NCI-H146 (cell line): ENCODE data around the gene TWIST1.

Source experiments
- DNase-seq: peaks from one replicate; lab custom pipeline; 2025; lab: John Stamatoyannopoulos, UW

The TWIST1 gene

DNA sequence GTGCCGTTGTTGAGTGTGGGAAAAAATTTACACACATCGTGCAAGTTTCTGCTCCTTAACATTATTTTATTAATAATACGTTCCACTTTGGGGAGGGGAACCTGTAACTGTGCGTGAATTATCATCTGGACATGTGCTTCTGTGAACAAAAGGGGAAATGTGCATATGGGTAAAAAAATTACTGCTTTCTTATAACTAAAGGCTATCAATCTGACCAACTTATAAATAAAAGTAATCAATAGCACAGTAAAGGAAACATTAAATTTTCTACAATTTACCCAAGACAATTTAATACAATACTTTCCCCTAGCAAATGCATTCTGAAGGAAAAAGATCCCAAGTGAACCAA, 4.5 kb downstream of the TWIST1 start:
- DNase-seq = no peak

DNA sequence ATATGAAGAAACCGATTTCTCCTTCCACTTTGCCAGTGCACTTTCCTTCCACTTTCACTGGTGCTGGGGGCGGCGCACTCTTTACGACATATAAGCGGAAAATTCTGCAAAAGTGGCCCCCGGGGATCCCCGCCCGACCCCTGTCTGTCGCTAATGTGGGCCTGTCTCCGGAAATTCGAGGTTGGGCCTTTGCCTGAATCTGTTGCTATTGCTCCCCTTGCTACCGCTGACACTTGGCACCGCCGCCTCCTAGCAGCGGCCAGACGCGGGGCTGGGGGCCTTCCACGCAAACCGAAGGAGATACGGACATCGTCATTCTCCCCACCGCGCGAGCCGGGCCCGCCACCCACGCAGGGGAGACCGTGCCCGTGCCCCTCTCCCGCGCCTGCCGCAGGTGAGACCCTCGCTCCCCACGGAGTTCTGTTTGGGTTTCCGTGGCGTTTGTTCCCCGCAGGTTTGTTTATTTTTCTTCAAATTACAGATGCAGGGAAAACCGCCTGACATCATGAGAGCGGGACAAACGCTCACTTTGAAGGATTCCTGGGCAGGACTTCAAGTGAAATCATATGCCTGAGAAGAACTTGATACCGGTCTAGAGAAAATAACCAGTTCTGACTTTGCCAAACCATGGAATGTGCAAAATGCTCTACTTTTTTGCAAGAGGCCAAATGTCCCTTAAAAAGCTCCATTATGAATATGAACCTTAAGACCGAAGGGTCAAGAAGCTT, 5.0 kb downstream of the TWIST1 start:
- DNase-seq = no peak

DNA sequence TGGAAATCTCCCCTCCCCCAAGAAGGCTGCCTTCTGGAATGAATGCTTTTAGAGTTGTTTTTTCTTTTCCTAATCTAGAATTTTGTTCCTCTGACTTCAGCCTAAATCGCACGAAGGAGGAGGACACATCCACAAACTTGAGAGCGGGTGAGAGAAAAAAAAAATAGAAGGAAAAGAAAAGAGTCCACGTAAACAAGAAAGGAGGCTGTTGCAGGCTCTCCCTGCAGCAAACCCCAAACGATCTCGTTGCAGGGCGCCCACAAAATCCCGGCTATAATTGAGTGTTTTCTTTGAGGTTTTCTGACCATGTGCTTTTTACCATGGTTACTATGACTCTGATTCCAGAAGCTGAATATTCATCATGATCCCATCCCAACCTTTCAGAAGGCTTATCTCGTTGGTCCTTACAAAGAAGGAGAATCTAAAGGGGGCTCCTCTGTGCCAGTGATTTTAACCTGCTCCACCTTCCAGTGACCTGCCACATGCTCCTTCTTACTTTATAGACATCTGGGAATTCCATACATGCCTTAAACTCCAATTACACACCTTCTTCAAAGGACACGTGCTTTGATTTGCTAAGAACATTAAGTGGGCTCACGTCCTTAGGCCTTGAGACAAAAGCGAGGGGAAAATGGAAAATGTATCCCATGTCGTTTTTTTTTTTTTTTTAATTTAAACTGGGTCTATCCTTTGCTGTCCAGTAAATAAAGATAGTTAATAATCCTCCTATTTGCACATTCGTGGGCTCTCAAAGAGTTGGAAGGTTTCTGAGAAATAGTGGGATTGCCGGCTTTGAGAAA, 5.8 kb downstream of the TWIST1 start:
- no peak for DNase-seq

DNA sequence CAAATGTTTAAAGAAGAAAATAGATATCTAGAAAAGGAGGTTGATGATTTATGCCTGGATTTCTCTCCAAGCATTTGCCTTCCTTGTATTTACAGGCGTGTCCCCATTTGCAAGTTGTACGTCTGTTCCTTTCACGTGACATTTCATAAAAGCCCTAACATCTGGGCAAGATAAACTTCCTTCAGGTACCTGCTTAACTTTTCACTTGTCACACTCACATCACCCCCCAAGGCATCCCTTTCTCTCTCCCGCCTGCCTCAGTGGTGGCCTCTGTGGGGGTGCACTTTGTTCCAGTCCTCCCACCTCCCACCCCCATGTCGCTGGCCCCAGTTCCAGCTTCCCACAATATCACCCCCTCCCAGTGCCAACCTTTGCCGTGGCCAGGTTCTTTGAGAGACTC, 6.7 kb downstream of the TWIST1 start:
- no peak for DNase-seq

DNA sequence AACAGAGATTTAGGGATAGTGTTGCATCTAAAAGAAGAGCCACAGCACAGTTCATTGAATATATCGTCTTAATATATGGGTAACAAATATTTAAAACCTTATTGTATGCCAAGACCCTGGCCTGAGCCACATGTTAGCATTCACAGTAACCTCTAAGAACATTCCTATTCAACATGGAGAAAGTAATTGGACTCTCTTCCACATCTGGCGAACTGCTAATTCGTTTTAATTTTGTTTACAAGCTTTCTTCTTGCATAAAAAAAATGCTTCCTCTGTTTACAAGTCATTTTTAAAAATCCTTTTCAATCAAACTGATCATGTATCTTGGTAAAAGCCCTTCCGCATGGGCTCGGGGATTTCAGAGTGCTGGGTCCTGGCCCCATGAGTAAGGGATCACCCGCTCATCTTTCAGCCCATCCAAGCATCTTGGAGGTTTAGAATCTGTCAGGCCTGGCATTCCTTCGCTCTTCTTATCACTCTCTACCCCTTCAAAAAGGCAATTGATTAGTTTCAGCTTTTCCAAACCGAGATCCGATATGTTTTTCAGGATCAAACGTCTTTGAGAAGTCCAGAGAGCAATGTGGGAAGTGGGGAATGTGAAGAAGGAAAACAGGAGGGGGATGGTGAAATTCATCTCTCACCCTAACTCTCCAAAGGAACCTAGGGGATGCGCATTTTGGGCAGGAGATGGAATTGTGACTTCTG, 7.3 kb downstream of the TWIST1 start:
- DNase-seq = no peak

DNA sequence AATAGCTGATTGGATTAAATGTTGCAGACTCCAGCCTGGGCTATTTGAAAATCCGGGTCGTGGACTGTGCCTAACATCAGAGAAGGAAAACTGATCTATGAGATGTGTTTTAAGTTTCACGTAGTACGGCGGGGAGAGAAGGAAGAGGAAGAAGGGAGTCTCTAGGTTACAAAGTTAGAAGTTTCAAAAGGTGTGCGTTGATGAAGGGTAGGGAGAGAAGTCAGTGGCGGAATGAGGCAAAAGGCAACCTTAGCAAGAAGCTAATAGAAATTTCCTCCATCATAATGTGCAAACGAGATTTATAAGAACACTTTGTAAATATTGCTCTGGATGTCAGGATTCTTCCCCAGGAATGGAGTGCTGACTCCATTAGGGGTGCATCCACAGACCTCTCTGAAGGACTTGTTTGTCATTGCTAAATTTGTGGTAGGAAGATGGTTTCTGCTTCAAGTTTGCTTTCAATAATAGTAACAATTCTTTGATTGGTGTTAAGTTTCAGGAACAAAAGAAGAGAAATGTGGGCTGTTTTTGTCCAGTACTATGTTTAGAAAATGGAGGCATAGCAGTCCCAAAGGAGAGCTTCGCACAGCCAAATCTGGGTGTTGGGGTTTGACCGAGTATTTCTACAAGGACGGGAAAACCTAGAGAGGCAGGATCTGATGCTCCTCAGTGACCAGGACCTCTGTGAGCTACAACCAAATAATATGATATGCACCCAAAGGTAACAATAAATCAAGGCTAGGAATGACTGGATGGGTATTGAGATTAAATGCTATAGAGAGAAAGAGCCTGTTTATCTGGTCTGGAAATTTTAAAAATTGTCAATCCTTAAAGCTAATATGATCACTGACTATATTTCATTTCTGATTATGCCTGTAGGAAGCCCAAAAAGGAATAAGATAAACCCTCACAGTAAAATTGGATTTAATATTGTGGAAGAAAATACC, 8.2 kb downstream of the TWIST1 start:
- no peak for DNase-seq

- DNase-seq = no peak
Observed at GRCh38 chr7:19107356-19108146, 9.9 kb downstream of the TWIST1 start.

DNA sequence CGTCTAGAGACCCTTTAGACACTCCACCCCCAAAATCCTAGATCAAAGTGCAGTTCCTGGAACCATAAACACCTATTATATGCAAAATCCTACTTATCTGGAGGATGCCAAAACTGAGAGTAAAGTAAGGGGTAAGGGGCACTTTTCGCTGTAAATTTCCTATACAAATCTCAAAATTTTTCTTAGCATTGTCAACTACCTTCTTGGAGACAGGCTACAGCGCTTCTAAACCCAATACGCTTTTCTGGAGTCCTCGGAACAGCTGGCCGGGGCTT, 10.4 kb downstream of the TWIST1 start:
- no peak for DNase-seq

DNA sequence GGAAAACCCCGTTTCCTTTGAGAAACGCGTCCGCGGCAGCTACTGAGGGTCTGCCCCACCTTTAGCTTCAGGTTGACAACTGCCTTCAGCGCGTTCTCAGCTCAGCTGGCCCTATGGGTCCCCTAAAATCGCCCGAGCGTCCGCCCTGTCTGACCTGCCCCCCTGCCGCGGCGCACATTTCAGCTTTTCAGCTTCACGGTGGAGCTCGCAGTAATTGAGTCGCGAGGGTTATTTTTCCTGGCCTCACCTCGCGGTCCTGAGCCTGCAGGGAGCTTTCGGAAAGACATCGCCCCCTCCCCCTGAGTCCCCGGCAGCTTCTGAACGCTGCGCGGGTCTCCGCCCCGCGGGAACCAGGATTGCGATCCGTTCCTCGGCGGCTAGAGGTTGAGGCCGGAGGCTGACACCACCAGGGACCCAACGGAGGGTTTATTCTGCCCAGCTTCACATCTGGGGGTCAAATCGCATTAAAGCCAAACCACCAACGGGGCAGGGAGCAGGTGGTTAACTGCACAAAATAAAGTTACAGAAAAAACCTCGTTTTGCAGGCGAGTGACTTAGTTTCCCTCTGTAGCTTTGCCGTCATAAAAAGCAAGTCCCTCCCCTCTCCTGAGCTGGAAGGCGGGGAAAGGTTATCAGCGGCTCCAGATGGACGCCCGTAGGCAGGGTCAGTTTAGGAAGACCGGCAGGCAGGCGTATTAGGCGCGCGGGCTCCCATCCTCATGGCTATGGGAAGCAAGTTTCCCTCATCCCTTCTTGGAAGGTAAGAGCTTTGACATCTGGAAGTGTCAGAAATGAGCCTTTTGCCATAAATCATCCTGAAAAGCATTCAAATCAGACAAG, 11.0 kb downstream of the TWIST1 start:
- DNase-seq = no peak

- no peak for DNase-seq
Observed at GRCh38 chr7:19105546-19105945, 11.9 kb downstream of the TWIST1 start.

DNA sequence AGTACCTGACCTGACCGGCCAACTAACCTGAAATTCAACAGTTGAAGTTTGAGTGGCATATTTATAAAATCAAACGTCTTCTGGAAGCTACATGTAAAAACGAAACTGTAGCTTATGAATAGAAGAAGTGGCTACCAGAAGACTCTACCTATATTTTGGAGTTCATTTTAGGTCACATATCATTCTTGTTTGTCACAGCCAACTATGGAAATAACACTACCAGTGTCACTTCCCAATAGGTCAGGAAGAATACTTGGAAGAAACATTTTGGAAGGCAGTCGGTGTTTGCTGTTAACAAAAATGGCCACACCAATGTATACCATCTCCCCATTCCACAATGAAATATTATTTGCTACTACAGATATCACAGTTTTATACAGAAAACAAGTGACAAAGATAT, 12.6 kb downstream of the TWIST1 start:
- DNase-seq = no peak

GRCh38 chr7:19102884-19103283, 14.6 kb downstream of the TWIST1 start:
- no peak for DNase-seq

GRCh38 chr7:19101909-19102308, 15.5 kb downstream of the TWIST1 start:
- no peak for DNase-seq

- DNase-seq = peak; percentile 7
Observed at GRCh38 chr7:19101472-19101871, 16.0 kb downstream of the TWIST1 start.

GRCh38 chr7:19099924-19100323, 17.5 kb downstream of the TWIST1 start:
- no peak for DNase-seq

DNA sequence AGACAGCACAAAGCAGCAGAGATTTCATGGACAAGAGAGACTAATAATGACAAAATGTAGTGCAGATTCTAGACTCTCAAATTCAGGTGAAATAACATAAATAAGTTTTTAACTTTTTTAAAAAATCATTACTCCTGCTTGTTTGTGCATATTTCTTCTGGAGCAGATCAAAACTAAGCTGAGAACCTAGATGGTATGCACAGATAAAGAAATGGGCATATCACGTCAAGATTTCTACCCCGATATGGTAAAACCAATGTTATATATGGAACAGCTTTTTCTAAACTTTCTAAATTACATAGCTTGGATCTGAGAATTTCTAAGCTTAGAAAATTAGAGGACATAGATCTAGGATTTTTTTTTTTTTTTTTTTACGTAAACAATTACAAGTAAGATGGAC, 18.2 kb downstream of the TWIST1 start:
- no peak for DNase-seq

- DNase-seq = no peak
Observed at GRCh38 chr7:19098510-19098909, 18.9 kb downstream of the TWIST1 start.

DNA sequence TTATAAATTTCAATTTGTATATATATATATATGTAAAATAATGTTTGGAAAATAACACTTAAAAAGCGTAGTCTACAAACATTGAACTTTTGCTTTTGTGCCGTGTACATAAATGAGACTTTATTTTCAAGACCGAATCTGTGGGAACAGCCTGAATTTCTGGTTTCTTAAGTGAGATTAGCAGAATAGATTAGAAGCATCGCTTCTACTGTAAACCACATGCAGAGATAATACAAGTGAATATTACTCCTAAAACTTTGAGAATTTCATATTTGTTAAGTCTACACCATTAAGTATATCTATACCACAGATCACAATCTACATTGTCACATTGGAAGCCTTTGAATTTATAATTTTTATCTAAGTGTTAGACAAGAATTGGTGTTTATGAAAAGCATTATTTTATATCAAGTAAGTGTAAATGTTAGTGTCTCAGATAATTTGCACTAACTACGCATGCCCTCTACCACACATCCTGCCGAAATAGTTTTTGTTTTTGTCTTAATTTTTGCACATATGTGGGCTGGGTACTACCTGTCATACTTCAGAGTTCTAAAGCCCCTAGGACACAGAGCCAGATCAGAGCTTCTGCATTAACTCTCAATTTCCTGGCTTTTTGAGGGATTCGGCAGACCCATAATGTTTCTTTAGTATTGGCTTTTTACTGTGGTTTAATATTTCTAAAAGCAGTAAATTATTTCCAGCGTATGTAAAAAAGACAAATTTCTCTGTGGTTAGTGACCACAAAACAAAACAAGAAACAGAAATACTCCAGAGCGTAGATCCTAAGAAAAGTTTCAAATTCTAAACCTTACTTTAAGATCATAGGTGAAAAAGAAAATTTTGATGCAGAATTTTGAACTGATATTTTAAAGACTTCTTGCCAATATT, 20.0 kb downstream of the TWIST1 start:
- DNase-seq = no peak

DNA sequence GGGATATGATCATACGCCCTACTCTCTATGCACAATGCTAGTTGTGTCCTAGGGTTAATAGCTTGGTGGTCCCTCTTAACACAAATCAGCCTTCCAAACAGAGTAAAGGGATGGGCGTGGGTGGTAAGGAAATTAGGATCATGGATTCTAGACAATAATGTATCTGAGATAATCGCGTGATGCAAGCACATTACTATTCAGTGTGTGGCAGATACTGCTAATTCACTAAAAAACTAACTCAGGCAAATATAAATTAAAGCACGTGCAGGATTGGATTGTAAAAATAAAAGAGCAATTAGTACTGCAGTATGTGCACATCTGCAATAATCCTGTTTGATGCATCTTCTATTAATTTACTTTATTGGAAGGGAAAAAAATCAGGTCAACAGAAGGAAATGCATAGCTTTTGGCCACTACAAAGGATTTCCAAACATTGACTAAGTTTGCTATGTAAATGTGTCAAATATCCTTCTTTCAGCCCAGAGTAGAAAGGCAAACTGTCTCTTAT, 22.0 kb downstream of the TWIST1 start:
- DNase-seq = no peak
